PFSK-1 (cell line): ENCODE results near the gene STK38L.

ENCODE experiments used
- FOXP2 ChIP-seq: optimal IDR thresholded peaks from 2 replicates; pipeline ENCODE3; 2011; ENCODE audit warnings: borderline replicate concordance, control low read depth, inconsistent platforms; ENCODE audit not compliant: insufficient read depth; ENCODE audit errors: extremely low read length, extremely low read depth
- POLR2AphosphoS5 ChIP-seq: IDR thresholded peaks from 2 replicates; pipeline ENCODE4 v1.6.1; 2012; ENCODE audit warnings: low read depth, mild to moderate bottlenecking, control low read depth, low read length, moderate library complexity
- REST ChIP-seq, 2 experiments: IDR thresholded peaks; 2 replicates each; pipeline versions ENCODE4 v1.6.1 to v1.8.0; 2011 to 2012; ENCODE audit warnings: low read depth in 2 of 2, low read length in 2 of 2, control low read depth in 1 of 2, inconsistent platforms in 1 of 2, mild to moderate bottlenecking in 1 of 2, moderate library complexity in 1 of 2; ENCODE audit not compliant: insufficient read depth in 1 of 2
- SIN3A ChIP-seq: IDR thresholded peaks from 2 replicates; pipeline ENCODE4 v1.6.1; 2012; ENCODE audit warnings: mild to moderate bottlenecking, low read length, moderate library complexity, borderline replicate concordance; ENCODE audit not compliant: insufficient read depth
- TAF1 ChIP-seq: IDR thresholded peaks from 2 replicates; pipeline ENCODE4 v1.6.1; 2012; ENCODE audit warnings: low read length, control low read depth, borderline replicate concordance; ENCODE audit not compliant: insufficient read depth

The STK38L gene

DNA sequence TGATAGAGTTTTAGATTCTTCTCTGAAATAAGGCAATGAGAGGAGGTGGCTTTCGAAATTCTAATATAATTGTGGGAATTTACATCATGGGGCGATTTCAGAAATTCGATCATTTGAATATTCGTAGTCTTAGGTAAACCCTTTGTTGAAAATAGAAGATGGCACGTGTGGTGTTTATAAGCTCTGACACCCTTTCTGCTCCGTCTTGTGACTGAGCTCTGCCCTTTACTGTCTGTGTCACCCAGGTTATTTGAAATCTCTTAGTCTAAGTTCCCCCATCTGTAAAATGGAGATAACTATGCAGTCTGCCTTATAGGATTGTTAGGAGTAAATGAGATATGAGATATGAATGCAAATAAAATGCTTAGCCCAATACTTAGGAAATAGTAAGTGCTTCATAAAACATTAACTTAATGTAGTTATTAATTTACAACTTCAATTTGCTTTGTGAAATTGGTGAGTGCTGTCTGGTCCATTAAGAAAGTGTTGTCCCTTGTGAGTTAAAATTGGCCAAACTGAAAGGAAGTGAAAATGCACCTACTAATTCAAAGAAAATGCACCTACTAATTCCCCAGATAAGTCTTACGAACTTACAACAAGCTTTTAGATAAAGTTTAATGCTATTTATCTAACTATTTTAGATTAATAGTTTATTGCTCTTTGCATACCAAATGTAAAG, 90.1 kb downstream of the STK38L start:
- TF ChIP-seq TAF1 (no peak), POLR2AphosphoS5 (no peak), SIN3A (no peak), FOXP2 (no peak), REST (IDR thresholded peaks at IDR 0.05; ENCODE audit: insufficient read depth in 1 of 2, low read depth in 2 of 2, low read length in 2 of 2) (no peak)

DNA sequence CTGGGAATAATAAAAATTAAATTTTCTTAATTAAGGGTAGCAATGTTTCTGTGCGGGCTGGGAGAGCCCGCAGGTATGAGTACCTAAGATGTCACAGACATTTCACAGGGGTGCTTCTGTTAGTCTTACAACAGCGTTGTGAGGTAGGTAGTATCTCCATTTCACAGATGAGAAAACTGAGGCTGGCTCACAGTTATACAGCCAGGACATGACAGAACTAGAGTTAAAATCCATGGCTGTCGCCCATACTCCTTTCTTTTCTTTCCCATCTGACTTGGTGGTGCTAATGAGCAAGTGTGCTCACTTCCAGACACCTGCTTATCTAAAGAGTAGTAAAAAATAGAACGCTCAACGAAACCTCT, 90.6 kb downstream of the STK38L start:
- TF ChIP-seq FOXP2 (no peak), TAF1 (no peak), SIN3A (no peak), REST (IDR thresholded peaks at IDR 0.05; ENCODE audit: insufficient read depth in 1 of 2, low read depth in 2 of 2, low read length in 2 of 2) (no peak), POLR2AphosphoS5 (no peak)

DNA sequence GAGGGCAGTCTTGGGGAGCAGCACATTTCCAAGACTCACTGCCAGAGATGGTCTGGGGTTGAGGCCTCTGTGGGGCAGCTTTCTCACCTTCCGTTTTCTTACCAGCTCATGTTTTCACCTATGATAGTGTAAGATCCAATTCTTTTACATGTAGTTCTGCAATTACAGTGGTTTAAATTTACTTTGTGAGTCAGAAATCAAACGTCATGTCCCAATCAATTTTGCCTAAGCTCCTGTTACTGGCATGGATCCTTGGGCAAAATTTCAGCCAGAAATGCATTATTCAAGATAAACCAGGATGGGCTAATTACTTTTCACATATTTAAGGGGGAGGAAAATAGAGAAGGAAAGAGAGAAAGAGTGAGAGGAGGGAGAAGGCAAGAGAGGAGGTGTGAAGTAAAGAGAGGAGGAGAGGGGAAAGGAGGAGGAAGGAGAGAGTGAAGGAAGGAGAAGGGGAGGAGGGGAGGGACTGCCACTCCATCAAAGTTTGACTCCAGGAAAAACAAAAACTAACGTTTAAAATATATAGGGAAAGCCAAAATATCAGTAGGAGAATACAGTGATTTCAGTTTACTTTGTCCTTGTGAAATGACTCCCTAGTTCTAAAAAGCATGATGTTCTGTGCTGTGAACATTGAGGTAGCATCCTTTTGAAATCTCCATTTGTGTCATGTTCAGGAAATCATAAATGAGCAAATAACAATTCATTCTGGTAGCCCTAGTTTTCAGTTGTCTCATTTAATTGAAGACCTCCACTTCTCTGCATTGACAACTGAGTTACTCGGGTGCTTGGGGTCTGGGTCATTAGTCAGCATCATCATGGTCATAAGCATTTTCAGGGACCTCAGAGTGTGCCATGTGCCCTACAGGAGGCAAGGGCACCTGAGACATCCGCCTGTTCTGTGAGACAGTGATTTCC, 91.5 kb downstream of the STK38L start:
- TF ChIP-seq TAF1 = no peak
- no peak for TF ChIP-seq FOXP2

GRCh38 chr12:27336282-27336653, 92.2 kb downstream of the STK38L start:
- no peak for TF ChIP-seq TAF1
- TF ChIP-seq POLR2AphosphoS5 = no peak
- no peak for TF ChIP-seq REST (IDR thresholded peaks at IDR 0.05; ENCODE audit: insufficient read depth in 1 of 2, low read depth in 2 of 2, low read length in 2 of 2)
- TF ChIP-seq SIN3A = no peak
- TF ChIP-seq FOXP2 = no peak

DNA sequence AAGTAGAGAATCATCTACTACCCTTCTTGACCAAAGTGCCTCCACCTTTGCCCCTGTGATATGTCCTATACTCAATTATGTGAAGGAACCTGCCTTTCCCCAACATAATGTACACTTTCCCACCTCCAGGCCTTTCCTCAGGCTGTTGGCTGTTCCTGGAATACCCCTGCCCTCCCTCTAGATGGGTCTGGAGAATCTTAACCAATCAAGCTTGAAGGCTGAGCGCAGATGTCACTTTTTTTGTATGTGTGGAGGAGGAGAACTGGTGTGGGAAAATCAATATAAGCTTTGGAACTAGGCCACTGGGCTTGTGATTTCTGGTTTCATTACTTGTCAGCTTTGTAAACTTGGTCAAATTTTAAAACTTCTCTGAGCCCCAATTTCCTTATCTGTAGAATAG, 93.3 kb downstream of the STK38L start:
- no peak for TF ChIP-seq TAF1

DNA sequence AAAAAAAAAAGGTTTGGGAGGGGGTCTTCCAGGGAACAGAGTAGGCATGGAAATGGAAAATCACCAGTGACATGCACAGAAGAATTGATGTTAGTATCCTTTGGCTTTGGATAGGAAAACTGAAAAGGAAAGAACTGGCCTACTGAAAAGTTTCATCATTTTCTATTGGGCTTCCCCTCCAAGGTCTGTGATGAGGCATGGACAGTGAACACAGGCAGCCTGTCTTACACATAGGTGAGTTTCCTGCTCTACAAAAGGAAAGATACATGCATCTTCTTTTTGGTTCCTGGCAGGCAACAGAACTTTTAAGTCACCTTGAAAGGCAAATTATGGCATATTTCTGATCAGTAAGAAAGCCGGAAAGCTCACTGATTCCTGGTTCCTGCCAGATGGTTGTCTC, 94.4 kb downstream of the STK38L start:
- TF ChIP-seq TAF1 = no peak
- no peak for TF ChIP-seq POLR2AphosphoS5
- TF ChIP-seq SIN3A = no peak
- no peak for TF ChIP-seq REST (IDR thresholded peaks at IDR 0.05; ENCODE audit: insufficient read depth in 1 of 2, low read depth in 2 of 2, low read length in 2 of 2)
- no peak for TF ChIP-seq FOXP2
